AG10803 (cell line): ENCODE data around the gene TLE1.

ENCODE experiments used
- DNase-seq: peaks from one replicate; pipeline ENCODE4 v3.0.0; 2010; ENCODE audit warnings: low read depth
- H3K4me3 ChIP-seq: 2 replicates; pipeline ENCODE4 v1.5.1; 2011; ENCODE audit warnings: mild to moderate bottlenecking, low read length, control low read depth
- CTCF ChIP-seq: conservative IDR thresholded peaks from 2 replicates; pipeline ENCODE4 v1.5.1; 2011; ENCODE audit warnings: mild to moderate bottlenecking, low read length, control low read depth, inconsistent platforms

Gene TLE1

DNA sequence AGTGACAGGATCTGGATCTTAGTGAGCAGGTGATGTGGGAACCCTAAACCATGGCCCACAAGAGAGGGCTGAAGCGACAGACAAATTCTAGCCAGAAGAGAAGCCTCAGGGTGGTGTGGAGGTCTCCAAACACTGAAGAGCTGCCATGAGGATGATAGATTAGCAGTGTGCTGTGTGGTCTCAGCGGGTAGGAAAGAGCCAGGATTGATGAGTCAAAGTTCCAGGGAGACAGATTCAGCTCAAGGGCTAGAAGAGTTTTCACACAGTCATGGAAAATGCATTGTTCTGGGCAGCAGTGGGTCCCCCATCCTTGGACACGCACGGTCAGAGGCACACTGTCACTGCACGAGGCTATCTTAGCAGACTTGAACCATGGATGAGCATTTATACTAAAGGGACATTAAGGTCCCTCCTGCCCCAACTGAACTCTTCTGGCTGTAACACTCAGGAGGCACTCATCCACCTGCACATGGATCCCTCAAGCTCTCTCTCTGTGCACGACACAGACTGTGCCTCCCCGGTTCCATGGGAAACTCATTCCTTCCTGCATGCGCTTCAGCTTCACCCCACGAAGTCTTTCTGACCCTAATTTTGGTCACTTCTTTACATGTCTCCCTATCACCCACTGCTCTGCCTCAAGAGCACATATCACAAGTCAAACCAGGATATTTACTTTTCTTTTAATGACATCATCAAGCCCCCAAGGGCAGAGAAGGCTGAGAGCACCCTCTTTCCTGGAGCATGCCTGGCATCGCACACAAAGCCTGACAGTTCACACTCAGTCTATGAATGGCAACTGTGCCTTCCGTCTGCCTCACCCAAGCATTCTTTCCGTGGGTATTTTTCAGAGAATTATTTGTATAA, 84.8 kb downstream of the TLE1 start:
- no peak overlapping the region for H3K4me3 ChIP-seq
- TF ChIP-seq CTCF: no peak
- DNase-seq: no peak

DNA sequence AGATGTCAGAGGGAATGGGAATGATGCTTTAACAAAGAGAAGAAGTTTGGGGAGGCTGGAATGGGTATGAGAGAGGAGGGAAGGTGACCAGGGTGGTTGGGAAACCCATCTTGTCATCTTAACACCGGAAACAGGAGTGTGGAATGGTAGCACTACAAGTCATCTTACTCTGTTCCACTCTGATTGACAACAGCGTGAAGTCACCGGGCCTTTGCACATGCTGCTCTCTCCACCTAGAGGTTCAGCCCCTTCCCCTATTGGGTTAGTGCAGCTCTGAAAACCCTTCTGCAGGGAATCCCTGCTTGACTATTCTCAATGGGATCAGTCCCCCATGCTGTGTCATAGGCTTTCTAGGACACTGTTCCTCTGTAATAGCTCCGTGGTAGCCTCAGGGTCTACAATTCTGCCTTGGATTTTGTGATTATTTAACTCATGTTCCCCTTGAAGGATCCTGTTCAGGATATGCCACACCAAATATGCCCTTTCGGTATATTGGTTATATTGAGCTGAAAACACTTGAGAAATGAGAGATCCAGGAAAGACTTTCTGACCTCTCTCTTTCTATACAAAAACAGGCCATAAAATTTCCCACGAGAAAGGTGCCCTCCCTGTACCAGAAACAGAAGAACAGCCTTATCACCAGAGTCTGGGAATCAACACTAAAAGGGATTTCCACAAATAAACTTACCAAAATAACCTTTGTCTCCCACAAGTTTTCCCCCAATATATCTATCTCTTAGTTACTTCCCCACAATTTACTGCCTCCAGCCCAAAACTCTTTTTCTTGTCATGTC, 86.3 kb downstream of the TLE1 start:
- H3K4me3 ChIP-seq: no peak overlapping the region
- no peak for TF ChIP-seq CTCF
- no peak for DNase-seq

- DNase-seq: no peak
- H3K4me3 ChIP-seq: no peak overlapping the region
- TF ChIP-seq CTCF: no peak
These were observed 87.4 kb downstream of the TLE1 start for GRCh38 chr9:81601639-81602623.

GRCh38 chr9:81600631-81601030, 88.7 kb downstream of the TLE1 start:
- no peak overlapping the region for H3K4me3 ChIP-seq
- no peak for DNase-seq
- TF ChIP-seq CTCF: no peak

DNA sequence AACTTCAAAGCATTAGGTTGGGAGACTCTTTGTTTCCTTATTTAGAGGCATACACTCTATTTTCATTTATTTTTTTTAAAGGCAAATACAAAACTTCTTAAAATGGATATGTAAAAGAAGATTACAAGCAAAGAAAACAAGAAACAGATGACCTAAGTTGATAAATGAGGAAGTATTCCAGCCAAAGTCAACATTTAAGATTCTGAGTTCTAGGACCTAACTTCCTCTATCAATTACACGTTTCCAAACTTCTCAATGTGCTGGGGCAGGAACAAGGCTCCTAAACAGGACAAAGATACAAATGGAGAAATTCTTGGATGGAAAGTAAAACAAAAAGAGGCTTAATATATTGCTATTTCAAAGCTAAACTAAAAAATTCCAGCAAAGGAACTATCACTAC, 89.5 kb downstream of the TLE1 start:
- H3K4me3 ChIP-seq: no peak overlapping the region
- DNase-seq: no peak
- no peak for TF ChIP-seq CTCF

- no peak overlapping the region for H3K4me3 ChIP-seq
- no peak for TF ChIP-seq CTCF
- DNase-seq: no peak
These were observed 90.5 kb downstream of the TLE1 start for GRCh38 chr9:81598811-81599210.
